Naive thymus-derived CD8-positive, alpha-beta T cell (primary cell): Measurements from ENCODE around the gene RYK. TPM values are rescaled to one million over a fixed set of nuclear protein-coding genes. Genes with fewer than 3 reads are reported as not detected.
"Not testable (repeated sequence)": the region's sequence is repeated elsewhere in the genome, so short reads cannot be mapped to it uniquely, and the experiment has no call there.

Experiments used
- ATAC-seq, 2 donors: fragments of 150-1000 bp; cut with Tn5 transposase in 1 of 2; sonication (Bioruptor Pico), chemical (Tn5 transposase) in 1 of 2; 1 replicate in 1 of 2; 2 replicates in 1 of 2; pipeline ENCODE4 v1.10.0; 2021; ENCODE audit warnings: mild to moderate bottlenecking in 2 of 2, moderate library complexity in 2 of 2
- POLR2A ChIA-PET: fragments of 350-600 bp; sonication (Branson Sonifier 250); formaldehyde crosslinking; loops from one replicate; lab custom pipeline; 2021; ENCODE audit warnings: antibody characterized with exemption; lab: Charles Lee
- DNase-seq, 10 donors: peaks; one replicate each; pipeline versions ENCODE4 v3.0.0 to v3.0.0-alpha.2; 2020 to 2022
- H3K27ac Mint-ChIP-seq, 10 donors: one replicate each; pipeline ENCODE4 v1.8.0; 2020 to 2022; ENCODE audit warnings: mild to moderate bottlenecking in 10 of 10, mixed read lengths in 10 of 10, moderate library complexity in 4 of 10, inconsistent platforms in 1 of 10
- H3K27me3 Mint-ChIP-seq, 5 donors: one replicate each; pipeline ENCODE4 v1.8.0; 2021 to 2022; ENCODE audit warnings: mixed read lengths in 5 of 5
- H3K36me3 Mint-ChIP-seq, 3 donors: one replicate each; pipeline ENCODE4 v1.8.0; 2020 to 2022; ENCODE audit warnings: mixed read lengths in 3 of 3, mild to moderate bottlenecking in 2 of 3, inconsistent platforms in 1 of 3
- H3K4me1 Mint-ChIP-seq, 4 donors: one replicate each; pipeline ENCODE4 v1.8.0; 2021 to 2022; ENCODE audit warnings: mixed read lengths in 4 of 4
- H3K4me3 Mint-ChIP-seq, 10 donors: one replicate each; pipeline ENCODE4 v1.8.0; 2020 to 2022; ENCODE audit warnings: mild to moderate bottlenecking in 10 of 10, mixed read lengths in 10 of 10, moderate library complexity in 6 of 10, inconsistent platforms in 1 of 10
- H3K9me3 Mint-ChIP-seq, 9 donors: one replicate each; pipeline ENCODE4 v1.8.0; 2020 to 2022; ENCODE audit warnings: mixed read lengths in 9 of 9, mild to moderate bottlenecking in 3 of 9, inconsistent platforms in 1 of 9, moderate library complexity in 1 of 9
- polyA plus RNA-seq, 3 donors: library from polyadenylated mRNA; unstranded; fragments of 300-500 nt; fragmentation: Illumina TruSeq; gene quantifications; one replicate each; pipeline ENCODE4 v1.2.3, GENCODE V29; 2021
- total RNA-seq, 8 experiments: library from RNA in 2 of 8; stranded (reverse) in 2 of 8; gene quantifications; one replicate each; pipeline ENCODE4 v1.2.3 and lab custom pipeline; 2021 to 2026

RYK gene
- total and polyA plus RNA-seq, 5 experiments from 2014 or later, result 6.3 to 59.2 (median 15.6) TPM

- peaks cover 0 to 7% (median 5%) of the 10 kb centered on the region in 3 donors for H3K36me3 Mint-ChIP-seq
- POLR2A ChIA-PET, result interaction anchor here (0.6 to 0.9 kb wide), 2 partner anchors 9 to 18 kb away, joined by 3 read pairs; no protein-coding TSS in a partner anchor
- peak overlapping the region in 8 of 10 donors; percentile 1 to 67 (median 37) for H3K4me3 Mint-ChIP-seq
- ATAC-seq, result peak in 1 of 2 donors; percentile 56
- H3K27ac Mint-ChIP-seq, result peak overlapping the region in 8 of 10 donors; percentile 1 to 49 (median 17)
- H3K4me1 Mint-ChIP-seq, result peaks cover 33 to 84% (median 72%) of the 10 kb centered on the region in 4 donors
- DNase-seq, result no peak
- H3K27me3 Mint-ChIP-seq, result no peaks in the 10 kb centered on the region
- no peaks in the 10 kb centered on the region for H3K9me3 Mint-ChIP-seq
These were observed 18.5 kb downstream of the RYK start for GRCh38 chr3:134232151-134232550.

- H3K4me3 Mint-ChIP-seq, result peak overlapping the region in 2 of 10 donors; percentile 1 to 4
- H3K27me3 Mint-ChIP-seq, result no peaks in the 10 kb centered on the region
- no peak for DNase-seq
- no peaks in the 10 kb centered on the region for H3K9me3 Mint-ChIP-seq
- POLR2A ChIA-PET, result no interaction called here
- ATAC-seq, result no peak
- peak overlapping the region in 1 of 10 donors; percentile 11 for H3K27ac Mint-ChIP-seq
- H3K36me3 Mint-ChIP-seq, result peaks cover 0 to 7% (median 5%) of the 10 kb centered on the region in 3 donors
- peaks cover 31 to 84% (median 71%) of the 10 kb centered on the region in 4 donors for H3K4me1 Mint-ChIP-seq
These were observed 19.5 kb downstream of the RYK start for GRCh38 chr3:134231131-134231530.

GRCh38 chr3:134229038-134229437, 21.6 kb downstream of the RYK start:
- no peak for DNase-seq
- Mint-ChIP-seq H3K9me3 (no peaks in the 10 kb centered on the region), H3K4me3 (no peak overlapping the region), H3K27me3 (no peaks in the 10 kb centered on the region), H3K36me3 (peaks cover 0 to 5% (median 5%) of the 10 kb centered on the region in 3 donors), H3K4me1 (peaks cover 26 to 80% (median 60%) of the 10 kb centered on the region in 4 donors), H3K27ac (peak overlapping the region in 1 of 10 donors; percentile 7)
- POLR2A ChIA-PET, result interaction anchor here (1.4 kb wide), 1 partner anchor 14 kb away, joined by 3 read pairs; no protein-coding TSS in a partner anchor
- ATAC-seq, result no peak

- peaks cover 0 to 5% (median 5%) of the 10 kb centered on the region in 3 donors for H3K36me3 Mint-ChIP-seq
- DNase-seq (no peak), ATAC-seq (no peak)
- no peaks in the 10 kb centered on the region for H3K9me3 Mint-ChIP-seq
- POLR2A ChIA-PET, result no interaction called here
- peaks cover 28 to 83% (median 65%) of the 10 kb centered on the region in 4 donors for H3K4me1 Mint-ChIP-seq
- H3K27me3 Mint-ChIP-seq, result no peaks in the 10 kb centered on the region
- H3K4me3 Mint-ChIP-seq, result peak overlapping the region in 1 of 10 donors; percentile 32
- H3K27ac Mint-ChIP-seq, result no peak overlapping the region
These were observed 22.2 kb downstream of the RYK start for GRCh38 chr3:134228479-134228878.

GRCh38 chr3:134228035-134228434, 22.6 kb downstream of the RYK start:
- Mint-ChIP-seq H3K27ac (peak overlapping the region in 1 of 10 donors; percentile 50), H3K9me3 (no peaks in the 10 kb centered on the region), H3K27me3 (no peaks in the 10 kb centered on the region), H3K4me1 (peaks cover 29 to 83% (median 65%) of the 10 kb centered on the region in 4 donors), H3K36me3 (peaks cover 0 to 5% (median 5%) of the 10 kb centered on the region in 3 donors), H3K4me3 (no peak overlapping the region)
- POLR2A ChIA-PET, result no interaction called here
- ATAC-seq (no peak), DNase-seq (no peak)

- H3K27ac Mint-ChIP-seq, ATAC-seq, H3K27me3 Mint-ChIP-seq, POLR2A ChIA-PET, H3K9me3 Mint-ChIP-seq, DNase-seq, H3K4me3 Mint-ChIP-seq: not testable (repeated sequence)
- Mint-ChIP-seq H3K36me3 (peaks cover 0 to 23% (median 7%) of the 10 kb centered on the region in 3 donors), H3K4me1 (peaks cover 23 to 60% (median 45%) of the 10 kb centered on the region in 4 donors)
These were observed 25.9 kb downstream of the RYK start for GRCh38 chr3:134224796-134225156.

- no peak overlapping the region for H3K27ac Mint-ChIP-seq
- POLR2A ChIA-PET, result interaction anchor here (0.6 kb wide), 1 partner anchor 9 kb away, joined by 3 read pairs; no protein-coding TSS in a partner anchor
- DNase-seq, result no peak
- H3K4me1 Mint-ChIP-seq, result peaks cover 23 to 43% (median 35%) of the 10 kb centered on the region in 4 donors
- H3K9me3 Mint-ChIP-seq, result no peaks in the 10 kb centered on the region
- H3K27me3 Mint-ChIP-seq, result no peaks in the 10 kb centered on the region
- no peak overlapping the region for H3K4me3 Mint-ChIP-seq
- peaks cover 0 to 33% (median 1%) of the 10 kb centered on the region in 3 donors for H3K36me3 Mint-ChIP-seq
- no peak for ATAC-seq
These were observed 27.8 kb downstream of the RYK start for GRCh38 chr3:134222835-134223234.

- peaks cover 0 to 41% (median 1%) of the 10 kb centered on the region in 3 donors for H3K36me3 Mint-ChIP-seq
- ATAC-seq (no peak), DNase-seq (no peak)
- peaks cover 13 to 47% (median 31%) of the 10 kb centered on the region in 4 donors for H3K4me1 Mint-ChIP-seq
- H3K27me3 Mint-ChIP-seq, result no peaks in the 10 kb centered on the region
- no peaks in the 10 kb centered on the region for H3K9me3 Mint-ChIP-seq
- POLR2A ChIA-PET, result interaction anchor here (0.6 kb wide), 1 partner anchor 92 kb away, joined by 3 read pairs; no protein-coding TSS in a partner anchor
- no peak overlapping the region for H3K4me3 Mint-ChIP-seq
- no peak overlapping the region for H3K27ac Mint-ChIP-seq
These were observed 33.8 kb downstream of the RYK start for GRCh38 chr3:134216851-134217250.

- DNase-seq (no peak), ATAC-seq (no peak)
- no peak overlapping the region for H3K27ac Mint-ChIP-seq
- no peaks in the 10 kb centered on the region for H3K27me3 Mint-ChIP-seq
- H3K4me3 Mint-ChIP-seq, result no peak overlapping the region
- H3K4me1 Mint-ChIP-seq, result peaks cover 13 to 50% (median 31%) of the 10 kb centered on the region in 4 donors
- POLR2A ChIA-PET, result no interaction called here
- H3K9me3 Mint-ChIP-seq, result no peaks in the 10 kb centered on the region
- H3K36me3 Mint-ChIP-seq, result peaks cover under 1 to 43% (median 1%) of the 10 kb centered on the region in 3 donors
These were observed 34.4 kb downstream of the RYK start for GRCh38 chr3:134216191-134216764.

GRCh38 chr3:134214239-134214638, 36.4 kb downstream of the RYK start:
- H3K27ac Mint-ChIP-seq, result peak overlapping the region in 6 of 10 donors; percentile 2 to 71 (median 58)
- no peak overlapping the region for H3K4me3 Mint-ChIP-seq
- H3K4me1 Mint-ChIP-seq, result peaks cover 15 to 58% (median 33%) of the 10 kb centered on the region in 4 donors
- ATAC-seq (no peak), DNase-seq (no peak)
- H3K36me3 Mint-ChIP-seq, result peaks cover 8 to 46% (median 8%) of the 10 kb centered on the region in 3 donors
- no peaks in the 10 kb centered on the region for H3K27me3 Mint-ChIP-seq
- POLR2A ChIA-PET, result no interaction called here
- no peaks in the 10 kb centered on the region for H3K9me3 Mint-ChIP-seq

- Mint-ChIP-seq H3K27me3 (no peaks in the 10 kb centered on the region), H3K4me3 (no peak overlapping the region), H3K9me3 (no peaks in the 10 kb centered on the region), H3K4me1 (peaks cover 15 to 51% (median 28%) of the 10 kb centered on the region in 4 donors), H3K36me3 (peaks cover 8 to 48% (median 12%) of the 10 kb centered on the region in 3 donors), H3K27ac (peak overlapping the region in 5 of 10 donors; percentile 13 to 77 (median 73))
- ATAC-seq (peak; percentile 87 to 96), DNase-seq (peak; percentile 59 to 90 (median 80))
- POLR2A ChIA-PET, result interaction anchor here (1.4 kb wide), 1 partner anchor 261 kb away, joined by 3 read pairs; no protein-coding TSS in a partner anchor
These were observed 37.5 kb downstream of the RYK start for GRCh38 chr3:134212967-134213665.

- Mint-ChIP-seq H3K27me3 (no peaks in the 10 kb centered on the region), H3K36me3 (peaks cover 8 to 53% (median 14%) of the 10 kb centered on the region in 3 donors), H3K9me3 (no peaks in the 10 kb centered on the region), H3K4me3 (no peak overlapping the region), H3K27ac (no peak overlapping the region), H3K4me1 (peaks cover 8 to 45% (median 27%) of the 10 kb centered on the region in 4 donors)
- POLR2A ChIA-PET, result no interaction called here
- DNase-seq, result no peak
- ATAC-seq, result peak; percentile 25 to 50
These were observed 38.9 kb downstream of the RYK start for GRCh38 chr3:134211797-134212196.
